ENCODE data around the gene C1orf56. TPM values are rescaled to one million over a fixed set of nuclear protein-coding genes. Genes with fewer than 3 reads are reported as not detected.
"Not testable (repeated sequence)": the region's sequence is repeated elsewhere in the genome, so short reads cannot be mapped to it uniquely, and the experiment has no call there.

Gene C1orf56
- polyA plus RNA-seq, 2 of the 4 experiments (the other 2 are of a cell fraction): 2.9 to 6.6 TPM

- H3K27ac ChIP-seq: peak overlapping the region; percentile 44 to 71
- peak overlapping the region; percentile 31; the same call in 1 of the 3 replicates for H3K4me2 ChIP-seq
- no peak overlapping the region for H3K4me3 ChIP-seq
- TF ChIP-seq MYC (IDR thresholded peaks at IDR 0.05; ENCODE audit: borderline replicate concordance, low read length): no peak
- peak; percentile 86 for TF ChIP-seq MAFK (IDR thresholded peaks at IDR 0.05; ENCODE audit: partially characterized antibody)
- no peak for TF ChIP-seq SMC3 (IDR thresholded peaks at IDR 0.05)
- no peak for TF ChIP-seq HMGXB4 (CRISPR knock-in tag; IDR thresholded peaks at IDR 0.05; ENCODE audit: borderline replicate concordance)
- peak; percentile 54 for TF ChIP-seq NFE2L2 (conservative IDR thresholded peaks at IDR 0.05; ENCODE audit: low read length)
- H3K9me3 ChIP-seq: no peaks in the 10 kb centered on the region
- ChIA-PET POLR2A (no interaction called here), CTCF (interaction anchor here (0.7 to 4.8 kb wide), 8 partner anchors 11 to 71 kb away, joined by 3 to 29 read pairs (median 4); partner anchors contain the start of genes CDC42SE1, GABPB2 and TNFAIP8L2)
- ATAC-seq (peak in 1 of 2 experiments; percentile 64; a peak in 3 of 6 replicates), FAIRE-seq (no peak), DNase-seq (ENCODE audit: low read depth in 1 of 2, low spot score in 1 of 2) (no peak)
- WGBS (ENCODE audit: missing lambda C conversion rate): 61% methylated on average over 4 of the region's 4 CpGs
- peaks cover 9% of the 10 kb centered on the region for H3K4me1 ChIP-seq
Measured at GRCh38 chr1:151085953-151086559, 38.5 kb downstream of the C1orf56 start.

GRCh38 chr1:151097426-151097825 is 49.9 kb downstream of the C1orf56 start:
- H3K9me3 ChIP-seq; DNase-seq (ENCODE audit: low read depth in 1 of 2, low spot score in 1 of 2); POLR2A ChIA-PET; ATAC-seq; FAIRE-seq; H3K27ac ChIP-seq; H3K4me3 ChIP-seq; H3K4me1 ChIP-seq: not testable (repeated sequence)
- CTCF ChIA-PET: interaction anchor here (0.5 to 7.8 kb wide), 9 partner anchors 10 to 128 kb away, joined by 3 to 132 read pairs (median 5); partner anchors contain the start of genes CDC42SE1, GABPB2, MLLT11 and TNFAIP8L2
- H3K4me2 ChIP-seq: 0 out of 3 replicates have a peak overlapping the region, but pooled peaks have one; percentile 4
- 55% methylated on average over 6 of the region's 6 CpGs for WGBS (ENCODE audit: missing lambda C conversion rate)

GRCh38 chr1:151098126-151098525 is 50.6 kb downstream of the C1orf56 start:
- no peak overlapping the region for H3K27ac ChIP-seq
- POLR2A ChIA-PET: no interaction called here

More at GRCh38 chr1:151098126-151098525, 50.6 kb downstream of the C1orf56 start:
- Histone ChIP-seq H3K4me3 (no peak overlapping the region), H3K4me2 (no peak overlapping the region), H3K9me3 (no peaks in the 10 kb centered on the region), H3K4me1 (no peaks in the 10 kb centered on the region)
- no peak for DNase-seq (ENCODE audit: low read depth in 1 of 2, low spot score in 1 of 2)
- no peak for FAIRE-seq
- no peak for ATAC-seq
- CTCF ChIA-PET: interaction anchor here (0.7 to 7.8 kb wide), 9 partner anchors 11 to 281 kb away, joined by 3 to 132 read pairs (median 12); partner anchors contain the start of genes CDC42SE1, GABPB2, MLLT11 and TNFAIP8L2
- 86% methylated on average over 1 of the region's 1 CpG for WGBS (ENCODE audit: missing lambda C conversion rate)
- no peak for TF ChIP-seq HOXB5 (CRISPR knock-in tag; IDR thresholded peaks at IDR 0.05)
- no peak for TF ChIP-seq FOSL2 (IDR thresholded peaks at IDR 0.05)
- no peak for TF ChIP-seq FOSL2 (CRISPR knock-in tag; IDR thresholded peaks at IDR 0.05)
- TF ChIP-seq NFE2L2 (conservative IDR thresholded peaks at IDR 0.05; ENCODE audit: low read length): no peak
- no peak for TF ChIP-seq MAX (IDR thresholded peaks at IDR 0.05)
- TF ChIP-seq SREBF2 (IDR thresholded peaks at IDR 0.05): no peak
- no peak for TF ChIP-seq EP300 (IDR thresholded peaks at IDR 0.05)
- TF ChIP-seq HES2 (IDR thresholded peaks at IDR 0.05): no peak
- TF ChIP-seq MYC (IDR thresholded peaks at IDR 0.05; ENCODE audit: borderline replicate concordance, low read length): no peak
- no peak for TF ChIP-seq CBX8 (IDR thresholded peaks at IDR 0.05)
- no peak for TF ChIP-seq ELK1 (IDR thresholded peaks at IDR 0.05; ENCODE audit: low read depth, low read length)
- TF ChIP-seq EHMT2 (IDR thresholded peaks at IDR 0.05; ENCODE audit: low read depth): no peak
- TF ChIP-seq HMGXB4 (CRISPR knock-in tag; IDR thresholded peaks at IDR 0.05; ENCODE audit: borderline replicate concordance): no peak
- TF ChIP-seq RARB (CRISPR knock-in tag; IDR thresholded peaks at IDR 0.05): no peak
- TF ChIP-seq POLR2A (IDR thresholded peaks at IDR 0.05; ENCODE audit: low read length): no peak
- TF ChIP-seq ZFP36 (IDR thresholded peaks at IDR 0.05; ENCODE audit: borderline replicate concordance, partially characterized antibody): no peak
- no peak for TF ChIP-seq HEYL (CRISPR knock-in tag; IDR thresholded peaks at IDR 0.05)
- no peak for TF ChIP-seq PBX3 (IDR thresholded peaks at IDR 0.05)
- TF ChIP-seq FOXS1 (CRISPR knock-in tag; IDR thresholded peaks at IDR 0.05): no peak
- TF ChIP-seq HDAC2 (IDR thresholded peaks at IDR 0.05): no peak
- TF ChIP-seq NR3C1 (IDR thresholded peaks at IDR 0.05): no peak
